IPS-15b (cell line): Measurements from ENCODE around the gene IFT57.

Source experiments
- H3K27me3 ChIP-seq: one replicate; pipeline ENCODE4 v1.6.1; 2013; ENCODE audit warnings: low read length; ENCODE audit not compliant: control insufficient read depth, insufficient read depth
- H3K36me3 ChIP-seq: one replicate; pipeline ENCODE4 v1.6.1; 2013; ENCODE audit warnings: low read length; ENCODE audit not compliant: control insufficient read depth, insufficient read depth
- H3K4me1 ChIP-seq: one replicate; pipeline ENCODE4 v1.6.1; 2013; ENCODE audit warnings: mild to moderate bottlenecking, low read length; ENCODE audit not compliant: control insufficient read depth, insufficient read depth
- H3K4me3 ChIP-seq: one replicate; pipeline ENCODE4 v1.5.1; 2013; ENCODE audit warnings: low read depth, low read length
- H3K9ac ChIP-seq: one replicate; pipeline ENCODE4 v1.6.1; 2013; ENCODE audit warnings: low read depth, mild to moderate bottlenecking, low read length
- H3K9me3 ChIP-seq: one replicate; pipeline ENCODE4 v1.6.1; 2013; ENCODE audit warnings: mild to moderate bottlenecking, low read length; ENCODE audit not compliant: control insufficient read depth, insufficient read depth

IFT57 gene

GRCh38 chr3:108241146-108241545, 18.9 kb upstream of the IFT57 start:
- H3K9ac ChIP-seq: no peak overlapping the region
- no peak overlapping the region for H3K4me3 ChIP-seq
- H3K27me3 ChIP-seq: no peaks in the 10 kb centered on the region
- H3K36me3 ChIP-seq: no peaks in the 10 kb centered on the region
- no peaks in the 10 kb centered on the region for H3K9me3 ChIP-seq
- H3K4me1 ChIP-seq: no peaks in the 10 kb centered on the region

GRCh38 chr3:108239082-108239481, 16.9 kb upstream of the IFT57 start:
- H3K9me3 ChIP-seq: no peaks in the 10 kb centered on the region
- no peaks in the 10 kb centered on the region for H3K27me3 ChIP-seq
- H3K4me3 ChIP-seq: no peak overlapping the region
- H3K9ac ChIP-seq: no peak overlapping the region
- no peaks in the 10 kb centered on the region for H3K4me1 ChIP-seq
- H3K36me3 ChIP-seq: no peaks in the 10 kb centered on the region

- no peak overlapping the region for H3K4me3 ChIP-seq
- H3K27me3 ChIP-seq: no peaks in the 10 kb centered on the region
- H3K36me3 ChIP-seq: no peaks in the 10 kb centered on the region
- H3K9me3 ChIP-seq: no peaks in the 10 kb centered on the region
- no peak overlapping the region for H3K9ac ChIP-seq
- no peaks in the 10 kb centered on the region for H3K4me1 ChIP-seq
These were observed 13.1 kb upstream of the IFT57 start for GRCh38 chr3:108235290-108235689.

GRCh38 chr3:108234387-108234957, 12.2 kb upstream of the IFT57 start:
- Histone ChIP-seq H3K9ac (no peak overlapping the region), H3K36me3 (no peaks in the 10 kb centered on the region), H3K4me1 (no peaks in the 10 kb centered on the region), H3K4me3 (no peak overlapping the region), H3K27me3 (no peaks in the 10 kb centered on the region), H3K9me3 (no peaks in the 10 kb centered on the region)

- no peaks in the 10 kb centered on the region for H3K9me3 ChIP-seq
- H3K27me3 ChIP-seq: peaks cover 4% of the 10 kb centered on the region
- H3K4me1 ChIP-seq: no peaks in the 10 kb centered on the region
- no peak overlapping the region for H3K9ac ChIP-seq
- no peak overlapping the region for H3K4me3 ChIP-seq
- no peaks in the 10 kb centered on the region for H3K36me3 ChIP-seq
These were observed 6.1 kb upstream of the IFT57 start for GRCh38 chr3:108228286-108228685.

GRCh38 chr3:108227131-108227530, 4.9 kb upstream of the IFT57 start:
- H3K4me1 ChIP-seq: no peaks in the 10 kb centered on the region
- no peak overlapping the region for H3K9ac ChIP-seq
- no peaks in the 10 kb centered on the region for H3K36me3 ChIP-seq

GRCh38 chr3:108225221-108225620, 3.0 kb upstream of the IFT57 start:
- no peaks in the 10 kb centered on the region for H3K9me3 ChIP-seq
- no peak overlapping the region for H3K9ac ChIP-seq
- peaks cover 4% of the 10 kb centered on the region for H3K4me1 ChIP-seq
- H3K36me3 ChIP-seq: no peaks in the 10 kb centered on the region
- no peak overlapping the region for H3K4me3 ChIP-seq
- peaks cover 7% of the 10 kb centered on the region for H3K27me3 ChIP-seq

More at GRCh38 chr3:108227131-108227530, 4.9 kb upstream of the IFT57 start:
- H3K27me3 ChIP-seq: peaks cover 7% of the 10 kb centered on the region
- H3K4me3 ChIP-seq: no peak overlapping the region
- H3K9me3 ChIP-seq: no peaks in the 10 kb centered on the region

- H3K27me3 ChIP-seq: peaks cover 7% of the 10 kb centered on the region
- peaks cover 4% of the 10 kb centered on the region for H3K4me1 ChIP-seq
- no peak overlapping the region for H3K9ac ChIP-seq
- no peak overlapping the region for H3K4me3 ChIP-seq
- no peaks in the 10 kb centered on the region for H3K36me3 ChIP-seq
- no peaks in the 10 kb centered on the region for H3K9me3 ChIP-seq
These were observed 1.7 kb upstream of the IFT57 start for GRCh38 chr3:108223928-108224327.

GRCh38 chr3:108222853-108223565, 785 bp upstream of the IFT57 start:
- Histone ChIP-seq H3K9me3 (no peaks in the 10 kb centered on the region), H3K27me3 (peaks cover 7% of the 10 kb centered on the region), H3K36me3 (no peaks in the 10 kb centered on the region), H3K4me1 (peaks cover 4% of the 10 kb centered on the region), H3K4me3 (peak overlapping the region; percentile 81), H3K9ac (no peak overlapping the region)

- H3K9ac ChIP-seq: no peak overlapping the region
- H3K4me1 ChIP-seq: peaks cover 4% of the 10 kb centered on the region
- no peaks in the 10 kb centered on the region for H3K9me3 ChIP-seq
- H3K27me3 ChIP-seq: peaks cover 7% of the 10 kb centered on the region
- no peaks in the 10 kb centered on the region for H3K36me3 ChIP-seq
- peak overlapping the region; percentile 81 for H3K4me3 ChIP-seq
These were observed 831 bp downstream of the IFT57 start for GRCh38 chr3:108221393-108221792.

GRCh38 chr3:108219336-108219735, 2.9 kb downstream of the IFT57 start:
- no peak overlapping the region for H3K9ac ChIP-seq
- H3K36me3 ChIP-seq: no peaks in the 10 kb centered on the region
- no peak overlapping the region for H3K4me3 ChIP-seq
- H3K9me3 ChIP-seq: no peaks in the 10 kb centered on the region
- peaks cover 4% of the 10 kb centered on the region for H3K4me1 ChIP-seq
- H3K27me3 ChIP-seq: peaks cover 7% of the 10 kb centered on the region

GRCh38 chr3:108218811-108219210, 3.4 kb downstream of the IFT57 start:
- Histone ChIP-seq H3K9ac (no peak overlapping the region), H3K4me3 (no peak overlapping the region), H3K36me3 (no peaks in the 10 kb centered on the region)

More at GRCh38 chr3:108218811-108219210, 3.4 kb downstream of the IFT57 start:
- H3K9me3 ChIP-seq: no peaks in the 10 kb centered on the region
- H3K27me3 ChIP-seq: peaks cover 7% of the 10 kb centered on the region
- H3K4me1 ChIP-seq: peaks cover 4% of the 10 kb centered on the region
